K562 (cell line): ENCODE data around the gene SAFB. TPM values are rescaled to one million over a fixed set of nuclear protein-coding genes. Genes with fewer than 3 reads are reported as not detected.

Experiments used
- CHCHD3 ChIP-seq: fragments of 250-450 bp; sonication (Bioruptor Pico); IDR thresholded peaks from 2 replicates; pipeline ENCODE4 v2.1.2; 2022; ENCODE audit warnings: mild to moderate bottlenecking
- FOXK2 ChIP-seq, 2 experiments: fragments of 450-650 bp; IDR thresholded peaks in 1 of 2; conservative IDR thresholded peaks in 1 of 2; 2 replicates each; pipeline ENCODE4 v1.6.1; 2016; ENCODE audit warnings: low read depth in 2 of 2, mild to moderate bottlenecking in 1 of 2
- HCFC1 ChIP-seq: IDR thresholded peaks from 2 replicates; pipeline ENCODE4 v1.6.1; 2012; ENCODE audit warnings: low read depth, low read length, improper control_type of control experiment
- NELFE ChIP-seq: IDR thresholded peaks from 2 replicates; pipeline ENCODE4 v1.6.1; 2011; ENCODE audit warnings: mild to moderate bottlenecking; ENCODE audit not compliant: insufficient read depth, insufficient read length
- NONO ChIP-seq, 2 experiments: fragments of 200-400 bp in 1 of 2; fragments of 450-650 bp in 1 of 2; formaldehyde crosslinking in 1 of 2; IDR thresholded peaks; 2 replicates each; pipeline ENCODE4 v1.6.1; 2017; ENCODE audit warnings: low read depth in 2 of 2, mild to moderate bottlenecking in 2 of 2, moderate library complexity in 2 of 2, low read length in 1 of 2
- POLR2AphosphoS5 ChIP-seq: IDR thresholded peaks from 2 replicates; pipeline ENCODE4 v1.6.1; 2011; ENCODE audit warnings: mild to moderate bottlenecking, low read depth, low read length, moderate library complexity; ENCODE audit not compliant: control insufficient read depth, insufficient read depth
- TAF9B ChIP-seq: fragments of 450-650 bp; IDR thresholded peaks from 2 replicates; pipeline ENCODE4 v1.6.1; 2018; ENCODE audit warnings: mild to moderate bottlenecking; ENCODE audit not compliant: partially characterized antibody
- ZNF639 ChIP-seq, 2 experiments: fragments of 200-800 bp in 1 of 2; sonication (Bioruptor generic) in 1 of 2; sonication (generic) in 1 of 2; formaldehyde crosslinking in 1 of 2; IDR thresholded peaks in 1 of 2; conservative IDR thresholded peaks in 1 of 2; 2 replicates each; pipeline versions ENCODE4 v1.5.0 to v1.6.1; 2016 to 2020; ENCODE audit warnings: missing compliant biosample characterization in 1 of 2, missing genetic modification characterization in 1 of 2, missing genetic modification reagents in 1 of 2
- polyA plus RNA-seq, 8 experiments: library from polyadenylated mRNA; depleted of rRNA in 4 of 8; stranded (reverse) in 5 of 8; unstranded in 3 of 8; fragments of >200 nt; fragmentation: Nextera tagmentation in 2 of 8; fragmentation: Illumina TruSeq in 1 of 8; extraction: Ambion mirVana in 2 of 8; extraction: Trizol in 1 of 8; gene quantifications; 2 replicates each; pipeline versions ENCODE4 v1.2.1 to v1.2.3, GENCODE V29; 2011 to 2014; ENCODE audit warnings: inconsistent platforms in 1 of 8, missing spikeins in 1 of 8
- total RNA-seq, 7 experiments: library from RNA; depleted of rRNA in 6 of 7; stranded (reverse); fragments of >200 nt in 6 of 7; fragmentation: Illumina TruSeq in 2 of 7; extraction: Trizol in 2 of 7; gene quantifications; 2 replicates each; pipeline versions ENCODE4 v1.2.1 to v1.2.3, GENCODE V29; 2011 to 2021; ENCODE audit warnings: low replicate concordance in 1 of 7
- TF ChIP-seq, protein P1 (sequence below): fragments of 250-450 bp; sonication (Bioruptor Pico); IDR thresholded peaks from 2 replicates; pipeline ENCODE4 v1.8.0; 2021; ENCODE audit warnings: borderline replicate concordance, mild to moderate bottlenecking, moderate library complexity; ENCODE audit not compliant: poor library complexity, severe bottlenecking
- TF ChIP-seq, protein P2 (sequence below): fragments of 450-650 bp; formaldehyde crosslinking; IDR thresholded peaks from 2 replicates; pipeline ENCODE4 v1.4.0; 2022; ENCODE audit warnings: missing genetic modification characterization
- TF ChIP-seq, protein P3 (sequence below), 2 experiments: fragments of 450-650 bp in 1 of 2; sonication (generic) in 1 of 2; formaldehyde crosslinking in 1 of 2; IDR thresholded peaks; 2 replicates each; pipeline versions ENCODE4 v1.7.1 to v1.9.0; 2016 to 2022; ENCODE audit warnings: inconsistent platforms in 1 of 2, mild to moderate bottlenecking in 1 of 2, missing genetic modification reagents in 1 of 2

Gene SAFB
- total and polyA plus RNA-seq, 9 of the 15 experiments (the other 6 are each of a cell fraction or from before 2014, with no cell fraction given) = 1.1 to 151 (median 83.1) TPM

- peak in 1 of 2 experiments; percentile 78; a peak in 1 of 4 replicates for TF ChIP-seq ZNF639 (CRISPR knock-in tag; conservative IDR thresholded peaks at IDR 0.05 in 1 of 2, IDR thresholded peaks at IDR 0.05 in 1 of 2)
- TF ChIP-seq NELFE = no peak
- TF ChIP-seq POLR2AphosphoS5 = peak; percentile 76
- TF ChIP-seq, protein P1, sequence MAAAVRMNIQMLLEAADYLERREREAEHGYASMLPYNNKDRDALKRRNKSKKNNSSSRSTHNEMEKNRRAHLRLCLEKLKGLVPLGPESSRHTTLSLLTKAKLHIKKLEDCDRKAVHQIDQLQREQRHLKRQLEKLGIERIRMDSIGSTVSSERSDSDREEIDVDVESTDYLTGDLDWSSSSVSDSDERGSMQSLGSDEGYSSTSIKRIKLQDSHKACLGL (CRISPR knock-in tag) = peak; percentile 36
- peak; percentile 51; the same call in 1 of the 2 replicates for TF ChIP-seq HCFC1
- TF ChIP-seq NONO (IDR thresholded peaks at IDR 0.05; ENCODE audit: low read depth in 2 of 2, low read length in 1 of 2) = peak; percentile 32 to 68; a peak in 2 of 4 replicates
- TF ChIP-seq CHCHD3 (CRISPR knock-in tag) = peak; percentile 17; the same call in 1 of the 2 replicates
- TF ChIP-seq, protein P2, sequence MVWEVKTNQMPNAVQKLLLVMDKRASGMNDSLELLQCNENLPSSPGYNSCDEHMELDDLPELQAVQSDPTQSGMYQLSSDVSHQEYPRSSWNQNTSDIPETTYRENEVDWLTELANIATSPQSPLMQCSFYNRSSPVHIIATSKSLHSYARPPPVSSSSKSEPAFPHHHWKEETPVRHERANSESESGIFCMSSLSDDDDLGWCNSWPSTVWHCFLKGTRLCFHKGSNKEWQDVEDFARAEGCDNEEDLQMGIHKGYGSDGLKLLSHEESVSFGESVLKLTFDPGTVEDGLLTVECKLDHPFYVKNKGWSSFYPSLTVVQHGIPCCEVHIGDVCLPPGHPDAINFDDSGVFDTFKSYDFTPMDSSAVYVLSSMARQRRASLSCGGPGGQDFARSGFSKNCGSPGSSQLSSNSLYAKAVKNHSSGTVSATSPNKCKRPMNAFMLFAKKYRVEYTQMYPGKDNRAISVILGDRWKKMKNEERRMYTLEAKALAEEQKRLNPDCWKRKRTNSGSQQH (CRISPR knock-in tag) = peak; percentile 70; the same call in 1 of the 2 replicates
- peak; percentile 64 for TF ChIP-seq TAF9B
- TF ChIP-seq, protein P3, sequence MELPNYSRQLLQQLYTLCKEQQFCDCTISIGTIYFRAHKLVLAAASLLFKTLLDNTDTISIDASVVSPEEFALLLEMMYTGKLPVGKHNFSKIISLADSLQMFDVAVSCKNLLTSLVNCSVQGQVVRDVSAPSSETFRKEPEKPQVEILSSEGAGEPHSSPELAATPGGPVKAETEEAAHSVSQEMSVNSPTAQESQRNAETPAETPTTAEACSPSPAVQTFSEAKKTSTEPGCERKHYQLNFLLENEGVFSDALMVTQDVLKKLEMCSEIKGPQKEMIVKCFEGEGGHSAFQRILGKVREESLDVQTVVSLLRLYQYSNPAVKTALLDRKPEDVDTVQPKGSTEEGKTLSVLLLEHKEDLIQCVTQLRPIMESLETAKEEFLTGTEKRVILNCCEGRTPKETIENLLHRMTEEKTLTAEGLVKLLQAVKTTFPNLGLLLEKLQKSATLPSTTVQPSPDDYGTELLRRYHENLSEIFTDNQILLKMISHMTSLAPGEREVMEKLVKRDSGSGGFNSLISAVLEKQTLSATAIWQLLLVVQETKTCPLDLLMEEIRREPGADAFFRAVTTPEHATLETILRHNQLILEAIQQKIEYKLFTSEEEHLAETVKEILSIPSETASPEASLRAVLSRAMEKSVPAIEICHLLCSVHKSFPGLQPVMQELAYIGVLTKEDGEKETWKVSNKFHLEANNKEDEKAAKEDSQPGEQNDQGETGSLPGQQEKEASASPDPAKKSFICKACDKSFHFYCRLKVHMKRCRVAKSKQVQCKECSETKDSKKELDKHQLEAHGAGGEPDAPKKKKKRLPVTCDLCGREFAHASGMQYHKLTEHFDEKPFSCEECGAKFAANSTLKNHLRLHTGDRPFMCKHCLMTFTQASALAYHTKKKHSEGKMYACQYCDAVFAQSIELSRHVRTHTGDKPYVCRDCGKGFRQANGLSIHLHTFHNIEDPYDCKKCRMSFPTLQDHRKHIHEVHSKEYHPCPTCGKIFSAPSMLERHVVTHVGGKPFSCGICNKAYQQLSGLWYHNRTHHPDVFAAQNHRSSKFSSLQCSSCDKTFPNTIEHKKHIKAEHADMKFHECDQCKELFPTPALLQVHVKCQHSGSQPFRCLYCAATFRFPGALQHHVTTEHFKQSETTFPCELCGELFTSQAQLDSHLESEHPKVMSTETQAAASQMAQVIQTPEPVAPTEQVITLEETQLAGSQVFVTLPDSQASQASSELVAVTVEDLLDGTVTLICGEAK (IDR thresholded peaks at IDR 0.05) = 0 out of 2 replicates have a peak, but pooled peaks have one; percentile 40
- TF ChIP-seq, protein P3 (CRISPR knock-in tag; IDR thresholded peaks at IDR 0.05) = no peak
- TF ChIP-seq FOXK2 (conservative IDR thresholded peaks at IDR 0.05 in 1 of 2, IDR thresholded peaks at IDR 0.05 in 1 of 2; ENCODE audit: low read depth in 2 of 2) = peak; percentile 82; a peak in 3 of 4 replicates
Measured at GRCh38 chr19:5622465-5623396, at the start of gene SAFB, which contains the start of gene SAFB2 (continued).
